ENCODE measurements around the gene WDFY1. TPM values are rescaled to one million over a fixed set of nuclear protein-coding genes. Genes with fewer than 3 reads are reported as not detected.

WDFY1 gene, protein sequence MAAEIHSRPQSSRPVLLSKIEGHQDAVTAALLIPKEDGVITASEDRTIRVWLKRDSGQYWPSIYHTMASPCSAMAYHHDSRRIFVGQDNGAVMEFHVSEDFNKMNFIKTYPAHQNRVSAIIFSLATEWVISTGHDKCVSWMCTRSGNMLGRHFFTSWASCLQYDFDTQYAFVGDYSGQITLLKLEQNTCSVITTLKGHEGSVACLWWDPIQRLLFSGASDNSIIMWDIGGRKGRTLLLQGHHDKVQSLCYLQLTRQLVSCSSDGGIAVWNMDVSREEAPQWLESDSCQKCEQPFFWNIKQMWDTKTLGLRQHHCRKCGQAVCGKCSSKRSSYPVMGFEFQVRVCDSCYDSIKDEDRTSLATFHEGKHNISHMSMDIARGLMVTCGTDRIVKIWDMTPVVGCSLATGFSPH
- total RNA-seq = 58.9 and 66.3 TPM in 2 replicates

DNA sequence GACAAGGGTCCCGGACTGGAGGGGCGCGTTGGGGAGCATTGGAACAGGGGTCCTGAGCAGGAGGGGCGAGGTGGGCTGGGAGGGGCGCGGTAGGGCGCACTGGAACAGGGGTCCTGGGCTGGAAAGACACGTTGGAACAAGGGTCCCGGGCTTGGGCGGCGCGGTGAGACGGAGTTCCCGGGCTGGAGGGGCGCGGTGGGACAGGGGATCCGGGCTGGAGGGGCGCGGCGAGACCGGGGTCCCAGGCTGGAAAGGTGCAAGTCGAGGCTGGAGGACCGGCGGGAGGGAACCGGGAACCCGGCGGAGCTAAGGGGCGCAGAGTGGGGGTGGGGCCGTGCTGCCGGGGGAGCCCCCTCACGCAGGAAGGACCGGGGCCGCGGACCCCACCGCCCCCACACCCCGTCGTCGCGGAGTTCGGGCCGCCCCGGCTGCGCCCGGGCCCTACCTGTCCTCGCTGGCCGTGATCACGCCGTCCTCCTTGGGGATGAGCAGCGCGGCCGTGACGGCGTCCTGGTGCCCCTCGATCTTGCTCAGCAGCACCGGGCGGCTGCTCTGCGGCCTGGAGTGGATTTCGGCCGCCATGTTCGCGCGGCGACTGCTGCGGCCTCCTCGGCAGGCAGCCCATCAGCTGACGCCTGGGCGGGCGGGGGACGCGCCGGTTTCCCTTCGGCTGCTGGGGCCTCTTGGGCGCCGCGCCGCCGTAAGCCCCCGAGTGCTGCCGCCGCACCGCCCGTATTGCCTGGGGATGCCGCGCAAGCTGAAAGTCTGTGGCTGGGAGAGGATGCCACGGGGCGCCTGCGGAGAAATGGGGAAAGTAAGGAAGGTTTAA is at the start of gene WDFY1:
Gene WDFY1, minus strand, starts transcription at position 633 of the 829 bp plus-strand sequence. Its CDS starts 51 bp downstream, at position 582.

DNA sequence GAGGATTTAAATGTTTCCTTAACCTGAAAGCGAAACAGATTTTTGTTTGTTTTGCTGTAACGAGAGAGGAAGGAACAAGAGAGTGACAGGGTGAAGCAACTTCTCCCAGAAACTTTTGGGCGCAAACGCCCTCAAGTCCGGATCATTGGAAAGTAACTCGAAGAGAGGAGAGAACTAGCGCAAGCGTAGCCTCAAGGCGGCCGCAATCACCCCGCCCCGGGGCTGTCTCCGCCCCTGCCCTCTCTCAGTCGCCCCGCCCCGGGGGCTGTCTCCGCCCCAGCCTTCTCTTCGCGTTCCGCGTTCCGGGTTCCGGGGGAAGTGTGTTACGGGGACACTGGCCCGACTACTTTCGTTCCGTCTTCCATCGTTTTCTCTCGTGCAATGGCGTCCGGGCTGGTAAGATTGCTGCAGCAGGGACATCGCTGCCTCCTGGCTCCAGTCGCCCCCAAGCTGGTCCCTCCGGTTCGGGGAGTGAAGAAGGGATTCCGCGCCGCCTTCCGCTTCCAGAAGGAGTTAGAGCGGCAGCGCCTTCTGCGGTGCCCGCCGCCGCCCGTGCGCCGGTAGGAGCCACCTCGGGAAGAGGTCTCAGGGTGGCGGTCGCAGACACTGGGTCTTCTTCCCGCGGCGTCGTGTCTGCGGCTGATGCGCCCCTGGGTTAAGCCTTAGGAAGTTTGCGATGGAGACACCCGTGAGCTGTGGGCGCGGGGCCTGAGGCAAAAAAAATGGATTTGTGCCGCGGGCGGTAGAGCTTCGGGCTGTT is 12.1 kb upstream of the WDFY1 start, which contains the start of gene MRPL44:
Gene MRPL44, plus strand, starts transcription at position 372 of the 760 bp plus-strand sequence. Its CDS starts 10 bp downstream, at position 382.

DNA sequence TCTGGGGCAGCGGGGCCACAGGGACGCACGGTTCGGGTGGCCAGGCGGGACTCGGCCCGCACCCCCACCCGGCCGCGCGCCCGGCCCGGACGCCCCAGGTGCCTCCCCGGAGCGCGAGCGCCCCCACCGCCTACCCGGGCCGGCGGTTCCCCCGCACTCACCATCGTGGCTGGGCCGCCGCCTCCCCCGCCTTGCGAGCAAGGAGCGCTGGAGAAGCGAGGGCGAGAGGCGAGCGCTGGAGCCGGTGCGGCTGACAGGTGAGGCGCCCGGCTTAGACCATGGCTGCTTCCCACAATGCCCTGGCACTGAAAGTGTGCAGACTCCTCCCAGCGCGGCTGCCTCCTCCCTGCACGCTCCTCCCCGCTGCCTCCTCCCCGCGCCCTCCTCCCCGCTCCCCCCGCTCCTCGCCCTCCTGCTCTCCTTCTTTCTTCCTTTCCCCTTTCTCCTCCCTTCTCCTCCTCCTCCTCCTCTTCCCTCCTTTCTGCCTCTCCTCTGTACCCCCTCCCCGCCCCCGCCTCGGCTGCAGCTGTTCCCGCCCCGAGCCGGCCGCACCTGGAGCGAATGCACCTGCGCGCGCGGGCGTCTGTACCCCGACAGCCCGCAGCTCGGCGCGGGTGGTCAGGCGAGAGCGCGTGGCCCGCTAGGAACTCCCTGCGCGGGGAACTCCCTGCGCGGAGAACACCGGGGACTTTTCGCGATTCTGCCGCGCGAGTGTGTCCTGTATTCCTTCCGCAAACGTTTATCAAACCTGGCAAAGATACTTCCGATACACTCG is 107.7 kb downstream of the WDFY1 start, which contains the start of gene AP1S3:
Gene AP1S3, minus strand, starts transcription at position 296 of the 775 bp plus-strand sequence. Its CDS starts 132 bp downstream, at position 164.

Other genes starting within 250 kb of the WDFY1 start
- gene AP1S3, start 107.8 kb downstream of the WDFY1 start, total RNA-seq = 11.4 and 23.6 TPM in 2 replicates
- gene MRPL44, start 12.1 kb upstream of the WDFY1 start, total RNA-seq = 21.2 and 26.7 TPM in 2 replicates
- 32.2 and 46.4 TPM in 2 replicates for gene SERPINE2, start 94.0 kb upstream of the WDFY1 start, total RNA-seq